Measurements from ENCODE around the gene MBD4. TPM values are rescaled to one million over a fixed set of nuclear protein-coding genes. Genes with fewer than 3 reads are reported as not detected.

The MBD4 gene
- total RNA-seq, 2 donors from 2014 or later, result 20.6 to 34.0 TPM

DNA sequence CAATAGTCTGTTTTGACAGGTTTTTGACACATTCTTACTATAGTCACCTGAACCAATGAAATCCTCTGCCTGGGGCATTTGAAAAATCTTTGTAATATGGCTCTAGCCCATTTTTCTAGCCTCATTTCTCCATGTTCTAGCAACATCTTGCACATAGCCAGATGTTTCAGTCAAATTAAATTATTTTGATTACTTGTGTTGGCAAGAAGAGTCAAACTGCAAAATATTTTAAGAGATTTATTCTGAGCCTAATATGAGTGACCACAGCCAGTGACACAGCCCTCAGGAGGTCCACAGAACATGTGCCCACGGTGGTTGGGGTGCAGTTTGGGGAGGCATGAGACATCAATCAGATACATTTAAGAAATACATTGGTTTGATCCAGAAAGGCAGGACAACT lies 7.2 kb upstream of the MBD4 start:
- 38% methylated on average over 1 of the region's 1 CpG for WGBS
- TF ChIP-seq POLR2A (IDR thresholded peaks at IDR 0.05), result no peak
- TF ChIP-seq CTCF (IDR thresholded peaks at IDR 0.05), result no peak
- H3K27ac ChIP-seq, result no peak overlapping the region
- H3K27me3 ChIP-seq (replicated peaks; ENCODE audit: insufficient read depth), result no peaks in the 10 kb centered on the region
- no peaks in the 10 kb centered on the region for H3K9me3 ChIP-seq
- no peaks in the 10 kb centered on the region for H3K4me1 ChIP-seq (replicated peaks)
- H3K36me3 ChIP-seq, result no peaks in the 10 kb centered on the region
- no peak overlapping the region for H3K4me3 ChIP-seq
- intact Hi-C loops (cut with DNase I), result no loop called here
- no peak for DNase-seq (ENCODE audit: low spot score)

- Histone ChIP-seq H3K4me1 (replicated peaks) (peaks cover 4% of the 10 kb centered on the region), H3K9me3 (no peaks in the 10 kb centered on the region), H3K36me3 (no peaks in the 10 kb centered on the region), H3K27me3 (replicated peaks; ENCODE audit: insufficient read depth) (no peaks in the 10 kb centered on the region), H3K4me3 (no peak overlapping the region), H3K27ac (no peak overlapping the region)
- WGBS, result 82% methylated on average over 3 of the region's 3 CpGs
- intact Hi-C loops (cut with DNase I), result no loop called here
- DNase-seq (ENCODE audit: low spot score), result no peak
- TF ChIP-seq POLR2A (IDR thresholded peaks at IDR 0.05) (no peak), POLR2AphosphoS5 (IDR thresholded peaks at IDR 0.05) (no peak), CTCF (IDR thresholded peaks at IDR 0.05) (no peak)
Observed at GRCh38 chr3:129445471-129445870, 5.7 kb upstream of the MBD4 start.

DNA sequence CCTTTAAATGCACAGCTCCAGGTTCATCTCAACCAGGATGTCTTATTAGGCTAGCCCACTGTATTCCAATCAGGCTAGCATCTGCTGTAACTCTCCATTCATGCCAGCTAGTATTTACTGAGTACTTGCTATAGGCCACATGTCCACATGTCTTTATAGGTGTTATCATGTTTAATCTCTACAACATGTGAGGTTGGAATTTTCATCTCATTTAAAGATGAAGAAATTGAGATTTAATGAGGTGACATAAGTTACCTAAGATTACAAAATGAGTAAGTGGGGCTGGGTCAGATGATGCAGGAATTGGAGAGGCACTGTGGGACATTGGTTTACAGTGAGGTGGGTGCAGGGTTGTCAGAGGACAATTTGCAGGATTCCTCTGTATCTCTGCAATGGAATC lies 3.2 kb upstream of the MBD4 start:
- Histone ChIP-seq H3K9me3 (no peaks in the 10 kb centered on the region), H3K27ac (peak overlapping the region in 1 of 2 donors; percentile 84), H3K36me3 (no peaks in the 10 kb centered on the region), H3K4me3 (no peak overlapping the region), H3K27me3 (replicated peaks; ENCODE audit: insufficient read depth) (no peaks in the 10 kb centered on the region), H3K4me1 (replicated peaks) (peaks cover 8% of the 10 kb centered on the region)
- intact Hi-C loops (cut with DNase I), result no loop called here
- no peak for DNase-seq (ENCODE audit: low spot score)
- TF ChIP-seq CTCF (IDR thresholded peaks at IDR 0.05) (no peak), POLR2A (IDR thresholded peaks at IDR 0.05) (no peak), POLR2AphosphoS5 (IDR thresholded peaks at IDR 0.05) (no peak)

DNA sequence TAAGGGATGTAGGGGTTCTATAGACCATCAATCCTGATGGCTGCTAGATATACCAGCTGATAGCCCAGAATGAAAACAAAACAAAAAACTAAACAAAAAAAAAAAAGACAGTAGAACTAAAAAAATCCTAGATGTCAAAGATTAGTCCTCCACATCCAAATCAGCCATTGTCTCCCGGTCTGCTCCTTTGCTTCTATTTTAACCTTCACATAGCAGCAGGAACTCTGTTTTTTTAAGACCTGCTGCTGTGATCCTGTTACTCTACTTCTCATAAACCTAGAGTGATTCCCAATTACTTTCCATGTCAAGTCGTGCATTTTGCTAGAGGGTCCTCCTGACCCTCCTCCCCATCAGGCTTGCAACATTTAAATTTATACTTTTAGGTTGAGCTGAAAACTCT lies 2.7 kb upstream of the MBD4 start:
- TF ChIP-seq POLR2A (IDR thresholded peaks at IDR 0.05), result no peak
- TF ChIP-seq POLR2AphosphoS5 (IDR thresholded peaks at IDR 0.05), result no peak
- no peak for TF ChIP-seq CTCF (IDR thresholded peaks at IDR 0.05)
- H3K9me3 ChIP-seq, result no peaks in the 10 kb centered on the region
- H3K36me3 ChIP-seq, result no peaks in the 10 kb centered on the region
- H3K4me1 ChIP-seq (replicated peaks), result peaks cover 8% of the 10 kb centered on the region
- DNase-seq (ENCODE audit: low spot score), result no peak
- WGBS, result 20% methylated on average over 2 of the region's 2 CpGs
- H3K4me3 ChIP-seq, result no peak overlapping the region
- H3K27me3 ChIP-seq (replicated peaks; ENCODE audit: insufficient read depth), result no peaks in the 10 kb centered on the region
- intact Hi-C loops (cut with DNase I), result no loop called here
- peak overlapping the region in 1 of 2 donors; percentile 84 for H3K27ac ChIP-seq

- Histone ChIP-seq H3K36me3 (no peaks in the 10 kb centered on the region), H3K9me3 (no peaks in the 10 kb centered on the region), H3K27me3 (replicated peaks; ENCODE audit: insufficient read depth) (no peaks in the 10 kb centered on the region), H3K4me1 (replicated peaks) (peaks cover 8% of the 10 kb centered on the region), H3K27ac (peak overlapping the region; percentile 81 to 84), H3K4me3 (no peak overlapping the region)
- DNase-seq (ENCODE audit: low spot score), result no peak
- TF ChIP-seq POLR2AphosphoS5 (IDR thresholded peaks at IDR 0.05) (peak; percentile 4), CTCF (IDR thresholded peaks at IDR 0.05) (no peak), POLR2A (IDR thresholded peaks at IDR 0.05) (no peak)
- intact Hi-C loops (cut with DNase I), result no loop called here
- 7% methylated on average over 4 of the region's 4 CpGs for WGBS
Observed at GRCh38 chr3:129441782-129442181, 2.0 kb upstream of the MBD4 start.

Data from prostate gland (tissue), 2 donors.